Duodenal mucosa (tissue), 2 donors: ENCODE measurements around the gene FMNL3.

Experiments
- H3K27ac ChIP-seq: one replicate; pipeline ENCODE4 v1.7.0; 2013; ENCODE audit warnings: low read depth, low read length
- H3K27me3 ChIP-seq, 2 donors: one replicate each; pipeline ENCODE4 v1.7.0; 2013; ENCODE audit warnings: low read length in 2 of 2, control low read depth in 1 of 2; ENCODE audit not compliant: insufficient read depth in 2 of 2, control insufficient read depth in 1 of 2
- H3K36me3 ChIP-seq, 2 donors: one replicate each; pipeline ENCODE4 v1.7.0; 2013; ENCODE audit warnings: low read length in 2 of 2, control low read depth in 1 of 2; ENCODE audit not compliant: insufficient read depth in 2 of 2, control insufficient read depth in 1 of 2
- H3K4me1 ChIP-seq, 2 donors: one replicate each; pipeline ENCODE4 v1.7.0; 2013; ENCODE audit warnings: low read length in 2 of 2, control low read depth in 1 of 2; ENCODE audit not compliant: insufficient read depth in 2 of 2, control insufficient read depth in 1 of 2
- H3K4me3 ChIP-seq, 2 donors: one replicate each; pipeline ENCODE4 v1.7.0; 2013; ENCODE audit warnings: low read length in 2 of 2, low read depth in 1 of 2
- H3K9ac ChIP-seq, 2 donors: one replicate each; pipeline ENCODE4 v1.7.0; 2013; ENCODE audit warnings: low read length in 2 of 2, low read depth in 1 of 2
- H3K9me3 ChIP-seq, 2 donors: one replicate each; pipeline ENCODE4 v1.7.0; 2013; ENCODE audit warnings: low read length in 2 of 2, control low read depth in 1 of 2; ENCODE audit not compliant: control insufficient read depth in 1 of 2

Gene FMNL3

DNA sequence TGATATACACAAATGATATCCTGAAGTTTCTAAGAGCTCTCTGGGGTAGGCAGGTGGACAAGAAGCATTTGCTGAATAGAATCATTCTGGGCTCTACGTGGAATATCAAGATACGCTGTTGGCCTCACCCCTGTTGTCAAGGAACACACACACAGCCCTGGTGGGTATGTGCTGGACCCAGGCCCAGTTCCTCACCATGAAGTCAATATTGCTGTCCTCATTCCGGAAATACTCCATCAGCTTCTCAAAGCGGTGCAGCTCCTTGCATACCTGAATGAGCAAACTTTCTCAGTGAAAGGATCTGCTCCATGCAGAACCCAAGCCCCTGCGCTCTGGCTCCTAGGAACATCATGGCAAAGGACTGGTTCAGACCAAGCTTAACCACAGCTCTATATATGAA lies 52.5 kb downstream of the FMNL3 start:
- H3K4me1 ChIP-seq: no peaks in the 10 kb centered on the region
- H3K36me3 ChIP-seq: peaks cover 2 to 37% of the 10 kb centered on the region in 2 donors
- H3K27ac ChIP-seq: no peak overlapping the region
- no peaks in the 10 kb centered on the region for H3K27me3 ChIP-seq
- no peak overlapping the region for H3K9ac ChIP-seq
- H3K9me3 ChIP-seq: no peaks in the 10 kb centered on the region
- no peak overlapping the region for H3K4me3 ChIP-seq

DNA sequence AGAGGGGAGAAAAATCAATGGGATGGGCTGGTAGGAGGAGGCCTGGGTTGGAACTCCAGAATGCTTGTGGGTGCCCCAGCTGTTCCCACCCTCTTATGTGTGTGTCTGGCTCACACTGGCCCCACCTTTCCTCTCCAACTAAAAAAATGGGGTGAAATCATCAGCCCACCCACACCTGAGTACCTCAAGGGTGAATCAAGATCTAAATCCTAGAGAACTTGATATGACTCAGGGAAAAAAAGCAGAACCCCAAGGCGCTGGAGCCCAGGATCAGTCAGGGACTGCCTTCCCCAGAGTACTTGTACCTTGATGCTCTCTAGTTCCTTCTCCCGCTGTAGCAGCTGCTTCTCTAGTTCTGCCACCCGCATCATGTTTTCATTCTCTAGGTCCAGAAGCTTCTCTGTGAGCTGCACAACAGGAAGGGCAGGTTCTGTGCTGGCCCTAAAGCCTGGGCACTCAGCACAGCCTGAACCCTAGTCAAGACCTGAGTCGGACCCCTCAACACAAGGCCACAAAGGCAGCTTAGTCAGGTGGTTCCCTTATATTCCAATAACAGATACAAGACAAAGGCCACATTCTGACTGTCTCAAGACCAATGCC lies 54.2 kb downstream of the FMNL3 start:
- Histone ChIP-seq H3K4me3 (no peak overlapping the region), H3K9me3 (no peaks in the 10 kb centered on the region), H3K36me3 (peaks cover 0 to 45% of the 10 kb centered on the region in 2 donors), H3K27ac (no peak overlapping the region), H3K9ac (no peak overlapping the region), H3K27me3 (no peaks in the 10 kb centered on the region), H3K4me1 (peaks cover 6 to 9% of the 10 kb centered on the region in 2 donors)

DNA sequence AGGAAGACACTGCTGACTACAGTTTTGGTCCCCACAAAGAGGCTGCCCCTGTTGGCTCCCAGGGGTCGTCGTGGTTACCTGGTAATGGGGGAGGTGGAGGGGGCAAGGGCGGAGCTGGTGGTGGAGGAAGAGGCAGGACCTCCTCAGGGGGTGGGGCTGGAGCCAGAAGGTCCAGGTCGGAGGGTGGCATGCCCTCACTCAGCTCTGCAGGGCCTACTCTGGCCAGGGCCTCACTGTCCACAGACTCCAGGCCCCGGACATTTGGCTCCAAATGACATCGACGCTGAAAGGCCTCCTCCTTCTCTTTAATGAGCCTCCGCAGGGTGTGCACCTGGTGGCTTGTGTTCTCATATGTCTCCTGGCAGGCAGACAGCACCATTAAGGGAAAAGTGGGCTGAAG lies 55.4 kb downstream of the FMNL3 start:
- Histone ChIP-seq H3K27ac (no peak overlapping the region), H3K9ac (no peak overlapping the region), H3K36me3 (peaks cover under 1 to 43% of the 10 kb centered on the region in 2 donors), H3K9me3 (no peaks in the 10 kb centered on the region), H3K4me3 (no peak overlapping the region), H3K27me3 (no peaks in the 10 kb centered on the region), H3K4me1 (peaks cover 6 to 9% of the 10 kb centered on the region in 2 donors)

DNA sequence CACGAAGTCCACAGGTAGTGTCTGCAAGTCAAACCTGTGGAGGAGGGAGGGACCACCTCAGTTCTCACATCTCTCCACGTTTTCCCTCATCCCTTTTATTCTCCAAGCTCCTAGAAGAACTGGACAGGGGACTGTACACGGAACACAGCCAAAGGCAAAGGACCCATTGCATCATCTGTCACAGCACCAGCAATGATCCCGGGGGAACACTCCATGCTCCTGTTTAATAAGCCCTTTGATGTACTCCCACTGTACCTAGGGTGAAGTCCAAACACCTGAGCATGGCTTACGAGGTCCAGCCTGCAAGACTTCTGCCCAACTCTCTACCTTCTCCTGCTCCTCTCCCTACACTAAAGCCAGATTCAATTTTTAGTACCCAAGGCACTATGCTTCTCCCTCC lies 57.3 kb downstream of the FMNL3 start:
- Histone ChIP-seq H3K4me3 (no peak overlapping the region), H3K4me1 (peaks cover 10 to 16% of the 10 kb centered on the region in 2 donors), H3K9me3 (no peaks in the 10 kb centered on the region), H3K27me3 (no peaks in the 10 kb centered on the region), H3K27ac (no peak overlapping the region), H3K36me3 (peaks cover 4 to 56% of the 10 kb centered on the region in 2 donors), H3K9ac (no peak overlapping the region)

DNA sequence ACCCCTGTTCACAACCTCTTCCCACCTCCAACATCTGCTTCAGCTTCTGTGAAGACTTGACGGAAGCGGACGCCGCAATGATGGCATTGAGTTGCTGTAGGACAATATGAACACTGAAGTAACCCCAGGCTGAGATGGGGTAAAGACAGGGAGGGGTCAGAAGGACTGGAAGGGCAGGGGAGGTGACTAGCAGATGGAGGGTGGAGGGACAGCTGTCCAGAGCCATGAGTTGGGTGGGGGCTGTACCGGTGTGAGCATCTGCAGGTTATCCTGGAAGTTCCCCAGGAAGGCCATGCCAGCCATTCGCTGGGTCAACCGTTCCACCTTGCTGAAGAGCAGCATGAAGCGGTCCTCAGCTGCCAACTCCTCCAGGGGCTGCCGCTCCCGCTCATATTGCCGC lies 57.8 kb downstream of the FMNL3 start:
- Histone ChIP-seq H3K9me3 (no peaks in the 10 kb centered on the region), H3K27me3 (no peaks in the 10 kb centered on the region), H3K9ac (no peak overlapping the region), H3K36me3 (peaks cover 4 to 56% of the 10 kb centered on the region in 2 donors), H3K27ac (no peak overlapping the region), H3K4me3 (no peak overlapping the region), H3K4me1 (peaks cover 15 to 17% of the 10 kb centered on the region in 2 donors)

DNA sequence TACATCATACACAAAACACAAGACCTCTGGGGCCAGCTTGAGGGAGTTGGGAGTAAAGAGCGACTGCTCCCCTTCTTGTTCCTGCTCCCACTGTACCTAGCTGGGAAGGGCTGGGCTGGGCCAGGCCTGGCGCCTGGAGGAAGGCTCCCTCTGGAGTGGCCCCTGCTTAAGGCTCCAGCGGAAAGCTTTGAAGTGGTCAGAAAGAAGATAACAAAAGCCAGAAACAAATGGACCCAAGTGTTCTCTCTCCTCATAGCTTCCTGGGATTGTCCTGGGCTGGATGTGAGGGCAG lies 58.5 kb downstream of the FMNL3 start:
- no peaks in the 10 kb centered on the region for H3K9me3 ChIP-seq
- H3K27me3 ChIP-seq: no peaks in the 10 kb centered on the region
- H3K4me3 ChIP-seq: no peak overlapping the region
- no peak overlapping the region for H3K9ac ChIP-seq
- H3K27ac ChIP-seq: no peak overlapping the region
- peaks cover 17% of the 10 kb centered on the region in 2 donors for H3K4me1 ChIP-seq
- H3K36me3 ChIP-seq: peaks cover 7 to 55% of the 10 kb centered on the region in 2 donors

DNA sequence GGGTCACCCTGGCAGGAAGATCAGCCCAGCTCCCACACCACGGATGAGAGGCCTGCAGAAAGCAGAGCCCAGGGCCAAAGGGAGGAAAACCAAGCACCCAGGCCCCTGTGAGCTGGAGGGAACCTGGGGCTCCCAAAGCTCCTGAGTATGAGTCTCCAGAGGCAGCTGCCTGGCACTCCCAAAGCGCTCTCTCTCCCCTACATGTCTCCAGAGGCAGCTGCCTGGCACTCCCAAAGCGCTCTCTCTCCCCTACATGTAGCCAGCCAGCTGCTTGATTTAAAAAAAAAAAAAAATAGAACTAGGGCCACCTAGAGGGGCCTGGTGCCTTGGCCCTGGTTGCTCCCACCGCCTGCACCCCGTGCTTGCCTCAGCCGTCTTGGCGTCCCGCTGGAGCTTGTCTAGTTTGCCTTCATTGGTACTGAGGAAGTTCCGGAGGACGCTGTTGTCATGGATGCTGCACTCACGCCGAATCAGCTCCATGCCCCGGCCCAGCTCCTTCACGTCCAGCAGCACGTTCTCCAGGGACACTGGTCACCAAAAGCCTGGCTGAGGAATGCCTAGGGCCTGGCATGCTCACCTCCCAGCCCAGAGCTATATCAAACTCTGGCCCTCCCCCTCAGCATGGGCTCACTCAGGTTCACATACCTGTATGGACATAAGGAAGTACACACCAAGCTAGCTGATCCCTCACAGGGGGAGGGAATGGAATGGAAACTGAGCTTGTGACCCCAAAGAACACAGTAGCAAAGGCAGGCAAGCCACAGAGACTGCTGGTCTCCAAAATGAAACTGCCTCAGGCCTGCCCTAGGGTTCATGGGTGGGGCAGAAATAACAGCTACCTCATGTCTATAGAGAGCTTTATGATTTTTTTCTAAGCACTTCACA lies 59.1 kb downstream of the FMNL3 start:
- Histone ChIP-seq H3K4me1 (peaks cover 17% of the 10 kb centered on the region in 2 donors), H3K9ac (no peak overlapping the region), H3K36me3 (peaks cover 7 to 58% of the 10 kb centered on the region in 2 donors), H3K4me3 (no peak overlapping the region), H3K27me3 (no peaks in the 10 kb centered on the region), H3K27ac (no peak overlapping the region), H3K9me3 (no peaks in the 10 kb centered on the region)

DNA sequence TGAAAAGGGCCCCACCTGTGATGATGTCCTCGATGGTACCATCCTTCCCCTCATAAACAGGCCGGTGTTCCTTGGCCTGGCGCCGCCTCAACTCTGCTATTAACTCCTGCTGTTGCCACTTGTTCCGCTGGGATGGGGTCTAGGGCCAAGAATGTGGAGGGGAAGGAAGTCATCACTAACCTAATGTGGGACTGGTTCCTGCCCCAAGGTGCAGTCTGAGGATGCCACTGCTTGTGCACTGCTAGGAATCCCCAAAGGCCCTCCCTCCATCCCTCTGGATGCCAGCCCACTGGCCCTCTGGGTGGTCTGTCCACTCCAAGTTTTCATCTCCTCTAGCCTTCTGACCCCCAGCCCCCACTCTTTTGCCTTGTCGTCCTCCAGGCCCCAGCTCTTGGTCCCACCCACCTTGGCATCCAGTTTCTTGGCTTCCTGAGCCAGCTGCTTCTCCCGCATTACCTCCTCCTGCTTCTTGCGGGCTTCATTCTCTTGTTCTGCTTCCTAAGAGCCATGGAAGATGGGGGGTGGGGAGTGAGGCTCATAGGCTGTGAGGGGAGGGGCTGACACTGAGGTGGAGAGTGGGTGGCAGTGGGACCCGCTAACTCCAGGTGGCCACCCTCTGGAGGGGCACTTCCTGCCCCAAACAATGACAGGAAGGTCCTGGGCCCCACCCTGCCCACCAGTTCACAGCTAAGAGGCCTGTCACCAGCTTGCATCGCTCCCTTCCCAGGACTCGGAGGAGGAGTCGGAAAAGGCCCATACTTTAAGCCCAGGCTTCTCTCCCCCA lies 60.1 kb downstream of the FMNL3 start:
- Histone ChIP-seq H3K4me1 (peaks cover 24 to 25% of the 10 kb centered on the region in 2 donors), H3K27me3 (no peaks in the 10 kb centered on the region), H3K27ac (no peak overlapping the region), H3K9me3 (no peaks in the 10 kb centered on the region), H3K9ac (no peak overlapping the region), H3K36me3 (peaks cover 7 to 58% of the 10 kb centered on the region in 2 donors), H3K4me3 (no peak overlapping the region)

DNA sequence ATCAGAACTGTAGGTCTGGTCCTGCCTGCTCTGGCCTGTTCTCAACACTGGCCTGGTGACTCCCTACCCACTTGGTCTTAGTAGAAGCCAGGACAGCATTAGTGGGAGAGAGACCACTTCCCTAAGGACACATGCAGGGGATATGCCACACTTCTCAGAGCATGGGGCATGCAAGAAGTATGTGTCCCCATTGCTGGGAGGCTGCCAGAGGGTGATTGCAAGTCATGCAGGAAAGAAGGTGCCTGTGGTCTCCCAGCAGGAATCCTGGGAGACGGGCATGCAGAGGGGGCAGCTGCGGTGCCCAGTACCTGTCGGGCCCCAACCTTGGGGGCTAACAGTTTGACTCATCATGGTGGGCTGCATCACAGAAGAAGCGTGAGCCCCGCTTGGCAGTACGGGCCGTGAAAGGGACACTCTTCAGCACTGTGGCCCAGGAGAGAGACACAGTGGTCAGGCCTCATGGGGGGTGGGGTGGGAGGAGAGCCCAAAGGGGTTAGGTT lies 60.8 kb downstream of the FMNL3 start:
- Histone ChIP-seq H3K9me3 (no peaks in the 10 kb centered on the region), H3K4me3 (no peak overlapping the region), H3K27ac (no peak overlapping the region), H3K27me3 (no peaks in the 10 kb centered on the region), H3K36me3 (peaks cover 7 to 63% of the 10 kb centered on the region in 2 donors), H3K4me1 (peaks cover 28 to 29% of the 10 kb centered on the region in 2 donors), H3K9ac (no peak overlapping the region)
